Iris pigment epithelial cell (primary cell): ENCODE results near the gene SLC2A13.

Source experiments
- DNase-seq: peaks from one replicate; pipeline ENCODE4 v3.0.0-alpha.2; 2011; ENCODE audit warnings: low read depth

SLC2A13 gene

DNA sequence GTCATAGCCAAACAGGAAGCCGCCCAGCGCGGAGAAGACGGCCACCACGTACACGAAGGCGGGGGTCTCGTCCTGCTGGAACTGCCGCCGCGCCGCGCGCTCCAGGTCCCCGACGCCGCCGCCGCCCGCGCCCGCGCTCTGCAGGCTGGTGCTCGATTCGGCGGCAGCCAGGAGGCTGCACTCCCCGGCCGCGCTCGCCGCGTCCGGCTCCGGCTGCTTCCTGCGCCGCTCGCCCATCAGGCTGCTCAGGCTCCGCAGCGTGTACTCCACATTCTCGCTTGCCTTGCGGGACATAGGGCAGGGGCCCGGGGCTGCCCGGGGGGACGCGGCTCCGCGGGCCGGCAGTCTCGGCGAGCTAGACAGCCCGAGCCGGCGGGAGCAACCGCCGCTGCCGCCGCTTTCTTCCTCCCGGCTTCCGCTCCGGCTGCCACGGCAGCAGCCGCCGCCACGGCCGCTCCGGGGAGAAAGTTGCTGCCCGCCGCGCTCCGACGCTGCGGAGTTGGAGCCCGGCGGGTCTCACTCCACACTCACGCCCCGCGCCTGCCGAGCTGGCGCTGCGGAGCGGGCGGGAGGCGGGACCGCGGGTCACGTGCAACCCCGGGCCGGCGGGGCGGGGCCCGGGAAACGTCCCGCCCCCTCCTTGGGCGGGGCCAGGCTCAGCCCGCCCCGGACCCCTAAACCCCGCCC is at the start of gene SLC2A13:
Gene SLC2A13 (minus strand): TSS at position 567 of the 687 bp plus-strand sequence. CDS start 273 bp downstream, at position 294.
- peak; percentile 64 for DNase-seq

DNA sequence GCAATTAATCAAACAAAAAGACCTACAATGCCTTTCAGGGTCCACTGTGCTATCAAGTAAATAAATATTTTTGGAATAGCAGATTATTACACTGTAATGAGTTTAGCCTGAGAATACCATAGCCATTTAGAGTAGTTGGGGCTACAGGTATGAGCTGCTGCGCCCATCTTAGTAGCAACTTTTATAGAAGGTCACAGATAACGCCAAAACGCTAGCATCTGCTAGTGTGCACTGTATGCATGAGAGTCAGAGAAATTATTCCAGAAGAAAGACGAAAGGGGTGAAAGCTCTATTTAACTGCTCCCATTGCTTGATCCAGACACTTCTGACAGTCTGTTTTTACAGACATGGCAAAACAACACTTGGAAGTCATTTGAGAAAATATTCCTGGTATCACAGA is 48.5 kb upstream of the SLC2A13 start:
- DNase-seq = no peak

DNA sequence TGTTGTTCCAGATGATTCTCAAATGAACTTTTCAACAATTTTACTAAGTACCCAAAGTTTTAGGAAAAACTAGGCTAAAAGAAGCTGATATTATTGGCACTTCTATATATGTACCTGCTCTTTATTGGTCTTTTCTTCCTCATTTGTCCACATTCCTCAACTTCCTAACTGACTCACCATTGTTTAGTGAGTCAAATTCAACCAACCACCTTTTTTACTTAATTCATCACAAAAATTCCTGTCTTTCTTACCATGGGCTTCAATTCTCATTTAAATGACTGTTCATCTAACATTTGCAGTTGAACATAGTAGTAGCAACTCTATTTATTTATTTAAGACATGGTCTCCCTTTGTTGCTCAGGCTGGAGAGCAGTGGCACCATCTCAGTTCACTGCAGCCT is 47.6 kb upstream of the SLC2A13 start:
- DNase-seq = peak; percentile 18

DNA sequence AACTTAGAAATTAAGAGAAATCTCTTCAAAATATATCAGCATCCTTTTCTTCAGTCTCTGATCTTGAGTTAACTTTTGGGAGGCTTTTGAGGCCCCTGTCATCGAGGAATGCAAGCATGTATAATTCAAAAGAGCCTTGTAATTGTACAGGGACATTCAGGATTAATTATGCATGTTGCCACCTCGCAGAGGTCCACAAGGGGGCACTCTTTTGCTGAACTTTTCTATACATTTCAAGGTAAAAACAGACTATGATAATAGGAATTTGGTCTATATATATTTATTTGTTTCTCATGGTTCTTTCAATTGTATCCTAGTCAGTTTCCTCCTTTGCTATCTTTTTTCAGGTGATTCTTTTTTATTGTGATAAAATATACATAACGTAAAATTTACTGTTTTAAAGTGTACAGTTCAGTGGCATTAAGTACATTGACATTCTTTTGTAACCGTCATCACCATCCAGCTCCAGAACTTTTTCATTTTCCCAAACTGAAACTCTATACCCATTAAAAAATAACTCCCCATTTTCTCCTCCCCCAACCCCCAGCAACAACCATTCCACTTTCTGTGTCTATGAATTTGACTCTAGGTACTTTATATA is 47.0 kb upstream of the SLC2A13 start:
- peak; percentile 44 for DNase-seq

- DNase-seq = peak; percentile 23
These were observed 43.9 kb upstream of the SLC2A13 start for GRCh38 chr12:40149673-40150260.

- DNase-seq = no peak
These were observed 41.2 kb upstream of the SLC2A13 start for GRCh38 chr12:40146800-40147797.

DNA sequence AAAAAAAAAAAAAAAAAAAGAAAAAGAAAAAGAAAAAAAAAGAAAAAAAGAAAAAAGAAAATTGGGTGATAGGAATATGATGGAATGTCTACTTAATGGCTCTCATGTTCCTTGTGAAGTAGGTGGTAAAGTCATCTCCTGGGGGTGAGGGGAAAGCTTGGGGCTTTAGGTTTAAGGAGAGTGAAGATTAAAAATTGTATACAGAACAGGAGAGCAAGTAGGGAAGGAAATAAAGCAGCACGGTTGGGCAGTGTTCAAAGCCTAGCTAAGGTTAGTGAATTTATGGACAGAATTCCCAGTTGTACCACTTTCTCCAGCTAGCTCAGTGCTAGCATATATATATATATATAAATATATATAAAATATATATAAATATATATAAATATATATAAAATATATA is 40.0 kb upstream of the SLC2A13 start:
- DNase-seq = no peak

DNA sequence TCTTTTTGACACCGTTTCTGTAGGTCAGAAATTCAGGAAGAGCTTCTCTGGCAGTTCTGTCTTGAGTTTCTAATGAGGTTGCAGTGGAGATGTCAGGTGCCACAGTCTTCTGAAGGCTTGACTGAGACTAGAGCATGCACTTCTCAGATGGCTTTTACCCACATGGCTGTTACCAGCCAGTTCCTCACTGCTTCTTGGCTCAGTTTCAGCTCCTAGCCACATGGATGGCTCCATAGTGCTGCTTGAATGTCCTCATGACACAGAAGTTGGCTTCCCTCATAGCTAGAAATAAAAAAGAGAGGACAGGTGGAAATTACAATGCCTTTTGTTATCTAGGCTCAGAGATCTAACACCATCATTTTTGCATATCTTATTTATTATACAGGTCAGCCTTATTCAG is 38.1 kb upstream of the SLC2A13 start:
- no peak for DNase-seq

DNA sequence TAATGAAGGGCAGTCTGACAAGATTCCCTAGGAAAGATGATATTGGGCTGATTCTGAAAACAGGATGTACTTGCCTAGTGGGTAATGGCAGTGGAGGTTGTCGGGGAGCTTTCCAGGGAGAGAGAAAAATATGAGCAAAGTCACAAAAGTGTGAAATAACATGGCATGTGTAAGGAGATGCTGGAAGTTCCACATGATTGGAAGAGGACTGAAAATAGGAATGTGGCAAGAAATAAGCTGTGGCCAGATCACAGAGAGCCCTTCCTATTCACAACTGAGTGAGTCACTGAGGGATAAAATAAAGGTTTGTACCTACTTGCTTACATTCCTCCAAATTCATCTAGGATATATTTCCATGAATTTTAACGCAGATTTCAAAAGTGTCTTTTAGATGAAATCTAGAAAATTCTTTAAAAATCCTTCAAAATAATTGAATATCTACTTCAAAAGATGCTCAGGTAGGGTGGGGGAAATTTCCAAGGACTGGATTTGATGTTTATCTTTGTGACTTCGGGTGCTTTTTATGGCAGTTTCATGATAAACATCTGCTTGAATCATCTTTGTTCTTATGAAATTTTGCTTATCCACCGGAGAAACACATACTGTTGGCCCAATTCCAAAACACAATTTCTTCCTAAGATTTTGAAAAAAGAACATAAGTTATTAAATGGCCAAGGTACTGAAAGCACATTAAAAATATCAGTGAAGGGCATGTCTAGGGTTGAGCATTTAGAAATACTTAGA is 36.3 kb upstream of the SLC2A13 start:
- peak; percentile 34 for DNase-seq

- DNase-seq = no peak
These were observed 32.6 kb upstream of the SLC2A13 start for GRCh38 chr12:40138526-40138925.

DNA sequence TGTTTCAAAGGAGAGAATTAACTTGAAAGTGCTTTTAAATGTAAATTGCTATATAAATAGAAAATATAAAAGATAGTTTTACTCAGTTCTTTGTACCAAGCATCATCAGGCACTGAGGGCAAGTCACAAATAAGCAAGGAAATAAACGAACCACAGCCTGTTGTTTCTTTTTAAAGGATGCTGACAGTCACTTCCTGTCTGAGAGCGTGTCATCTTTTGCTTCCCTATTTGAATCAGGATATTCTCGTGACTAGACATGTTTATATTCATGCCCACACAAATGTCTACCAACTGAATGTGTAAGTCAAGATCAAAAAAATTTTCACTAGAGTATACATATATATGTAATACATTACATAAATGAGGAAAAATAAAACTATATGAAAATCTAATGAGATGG is 31.4 kb upstream of the SLC2A13 start:
- peak; percentile 18 for DNase-seq

GRCh38 chr12:40127408-40127807 is 21.5 kb upstream of the SLC2A13 start:
- no peak for DNase-seq

GRCh38 chr12:40123496-40123895 is 17.6 kb upstream of the SLC2A13 start:
- peak; percentile 41 for DNase-seq

GRCh38 chr12:40122842-40123241 is 17.0 kb upstream of the SLC2A13 start:
- DNase-seq = no peak

- DNase-seq = no peak
These were observed 11.9 kb upstream of the SLC2A13 start for GRCh38 chr12:40117818-40118217.

DNA sequence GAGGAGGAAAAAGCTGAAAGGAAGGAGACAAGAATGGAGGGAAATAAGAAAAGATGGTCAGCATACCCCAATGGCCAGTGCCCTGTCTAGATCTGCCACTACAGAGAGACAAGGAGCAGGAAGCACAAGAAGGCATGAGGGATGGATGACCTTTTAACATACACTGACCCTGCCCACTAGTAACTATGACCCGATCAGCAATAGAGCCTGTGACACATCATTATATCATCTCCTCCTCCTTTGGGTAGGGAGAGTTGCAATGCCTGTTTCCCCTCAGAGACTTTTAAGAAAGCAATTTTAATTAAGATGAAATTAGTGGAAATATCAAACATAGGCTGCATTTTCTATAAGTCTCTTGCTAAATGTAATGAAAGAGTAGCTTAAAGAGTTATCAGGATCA is 4.7 kb upstream of the SLC2A13 start:
- DNase-seq = no peak

- DNase-seq = no peak
These were observed 2.1 kb upstream of the SLC2A13 start for GRCh38 chr12:40107803-40108620.

GRCh38 chr12:40107098-40107802 is 1.4 kb upstream of the SLC2A13 start:
- peak; percentile 79 for DNase-seq

GRCh38 chr12:40106655-40107054 is 774 bp upstream of the SLC2A13 start:
- no peak for DNase-seq

- DNase-seq = no peak
These were observed 287 bp upstream of the SLC2A13 start for GRCh38 chr12:40106202-40106533.

DNA sequence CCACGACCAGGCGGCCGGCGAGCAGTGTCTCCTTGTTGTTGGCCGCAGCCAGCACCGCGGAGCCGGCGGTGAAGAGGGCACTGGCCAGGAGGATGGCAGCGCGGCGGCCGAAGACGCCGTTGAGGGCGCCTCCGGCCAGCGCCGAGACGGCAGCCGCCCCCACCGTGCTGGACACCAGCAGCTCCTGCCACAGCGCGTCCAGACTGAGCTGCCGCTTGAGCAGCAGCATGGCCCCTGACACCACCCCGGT is 691 bp downstream of the SLC2A13 start:
- DNase-seq = peak; percentile 37
